ENCODE data around the gene PSMA5. TPM values are rescaled to one million over a fixed set of nuclear protein-coding genes. Genes with fewer than 3 reads are reported as not detected.

The PSMA5 gene
- total RNA-seq, 1 donor from 2014 or later: 84.9 TPM

DNA sequence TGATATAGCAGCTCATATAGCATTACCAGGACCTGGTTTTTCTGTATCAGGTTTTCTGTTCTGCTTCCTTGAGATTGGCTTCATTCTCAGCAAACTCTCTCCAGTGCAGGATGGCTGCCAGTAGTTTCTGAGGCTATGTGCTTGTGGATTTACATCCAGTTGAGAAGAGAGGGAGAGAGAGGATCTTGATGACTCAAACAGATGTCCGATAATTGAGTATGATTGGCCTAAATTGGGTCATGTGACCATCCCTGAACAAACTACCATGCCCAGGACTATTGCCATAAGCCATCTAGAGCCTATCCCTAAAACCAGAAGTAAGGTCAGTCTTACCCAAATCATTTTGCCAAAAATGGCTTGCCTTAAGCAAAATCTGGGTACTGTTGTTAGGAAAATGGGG lies 18.1 kb upstream of the PSMA5 start:
- Mint-ChIP-seq H3K27me3 (ENCODE audit: unreplicated experiment) (no peaks in the 10 kb centered on the region), H3K36me3 (ENCODE audit: low read depth, unreplicated experiment) (no peaks in the 10 kb centered on the region), H3K9me3 (ENCODE audit: unreplicated experiment) (no peaks in the 10 kb centered on the region), H3K4me1 (ENCODE audit: unreplicated experiment) (no peaks in the 10 kb centered on the region), H3K27ac (ENCODE audit: unreplicated experiment) (no peak overlapping the region), H3K4me3 (ENCODE audit: unreplicated experiment) (no peak overlapping the region)
- DNase-seq (ENCODE audit: low spot score): no peak
- TF ChIP-seq, protein P1, sequence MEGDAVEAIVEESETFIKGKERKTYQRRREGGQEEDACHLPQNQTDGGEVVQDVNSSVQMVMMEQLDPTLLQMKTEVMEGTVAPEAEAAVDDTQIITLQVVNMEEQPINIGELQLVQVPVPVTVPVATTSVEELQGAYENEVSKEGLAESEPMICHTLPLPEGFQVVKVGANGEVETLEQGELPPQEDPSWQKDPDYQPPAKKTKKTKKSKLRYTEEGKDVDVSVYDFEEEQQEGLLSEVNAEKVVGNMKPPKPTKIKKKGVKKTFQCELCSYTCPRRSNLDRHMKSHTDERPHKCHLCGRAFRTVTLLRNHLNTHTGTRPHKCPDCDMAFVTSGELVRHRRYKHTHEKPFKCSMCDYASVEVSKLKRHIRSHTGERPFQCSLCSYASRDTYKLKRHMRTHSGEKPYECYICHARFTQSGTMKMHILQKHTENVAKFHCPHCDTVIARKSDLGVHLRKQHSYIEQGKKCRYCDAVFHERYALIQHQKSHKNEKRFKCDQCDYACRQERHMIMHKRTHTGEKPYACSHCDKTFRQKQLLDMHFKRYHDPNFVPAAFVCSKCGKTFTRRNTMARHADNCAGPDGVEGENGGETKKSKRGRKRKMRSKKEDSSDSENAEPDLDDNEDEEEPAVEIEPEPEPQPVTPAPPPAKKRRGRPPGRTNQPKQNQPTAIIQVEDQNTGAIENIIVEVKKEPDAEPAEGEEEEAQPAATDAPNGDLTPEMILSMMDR (IDR thresholded peaks at IDR 0.05; ENCODE audit: unreplicated experiment): no peak

DNA sequence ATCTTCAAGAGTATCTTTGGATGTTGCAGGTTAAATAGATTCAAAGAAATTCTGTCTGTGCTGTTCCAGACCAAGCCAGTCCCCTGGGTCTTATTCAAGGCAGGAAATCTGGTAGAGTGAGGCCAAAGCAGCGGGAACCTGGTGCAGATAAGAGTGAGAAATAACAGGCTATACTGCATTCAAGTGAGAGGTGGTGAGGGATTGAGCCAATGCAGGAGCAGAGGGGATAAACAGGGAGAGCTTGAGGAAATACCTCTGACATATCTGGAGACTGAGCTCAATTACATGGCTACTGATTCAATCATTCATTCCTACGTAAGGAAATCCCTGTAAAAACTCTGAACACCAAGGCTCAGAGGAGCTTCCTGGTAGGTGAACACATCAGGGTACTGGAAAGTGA lies 17.2 kb upstream of the PSMA5 start:
- H3K9me3 Mint-ChIP-seq (ENCODE audit: unreplicated experiment): no peaks in the 10 kb centered on the region
- no peak overlapping the region for H3K27ac Mint-ChIP-seq (ENCODE audit: unreplicated experiment)
- no peaks in the 10 kb centered on the region for H3K27me3 Mint-ChIP-seq (ENCODE audit: unreplicated experiment)
- H3K4me3 Mint-ChIP-seq (ENCODE audit: unreplicated experiment): no peak overlapping the region
- H3K4me1 Mint-ChIP-seq (ENCODE audit: unreplicated experiment): no peaks in the 10 kb centered on the region
- H3K36me3 Mint-ChIP-seq (ENCODE audit: low read depth, unreplicated experiment): no peaks in the 10 kb centered on the region
- TF ChIP-seq, protein P1 (IDR thresholded peaks at IDR 0.05; ENCODE audit: unreplicated experiment): no peak
- DNase-seq (ENCODE audit: low spot score): no peak

DNA sequence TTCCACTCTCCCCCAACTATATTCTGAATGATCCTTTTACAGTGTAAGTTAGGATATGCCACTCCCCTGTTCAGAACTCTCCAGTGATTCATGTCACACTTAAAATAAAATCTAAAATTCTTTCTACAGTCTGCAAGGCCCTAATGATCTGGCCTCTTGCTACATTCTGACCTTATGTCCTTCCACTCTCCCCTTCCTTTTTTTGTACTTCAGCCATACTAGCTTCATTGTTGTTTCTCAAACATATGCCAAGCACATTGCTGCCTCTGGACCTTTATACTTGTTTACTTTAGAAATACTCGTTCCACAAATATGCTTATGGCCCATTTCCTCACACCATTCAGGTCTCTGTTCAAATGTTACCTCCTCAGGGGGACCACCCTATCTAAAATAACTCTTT lies 14.8 kb upstream of the PSMA5 start:
- TF ChIP-seq, protein P1 (IDR thresholded peaks at IDR 0.05; ENCODE audit: unreplicated experiment): no peak
- Mint-ChIP-seq H3K4me3 (ENCODE audit: unreplicated experiment) (no peak overlapping the region), H3K27me3 (ENCODE audit: unreplicated experiment) (no peaks in the 10 kb centered on the region), H3K9me3 (ENCODE audit: unreplicated experiment) (no peaks in the 10 kb centered on the region), H3K36me3 (ENCODE audit: low read depth, unreplicated experiment) (no peaks in the 10 kb centered on the region), H3K4me1 (ENCODE audit: unreplicated experiment) (no peaks in the 10 kb centered on the region), H3K27ac (ENCODE audit: unreplicated experiment) (no peak overlapping the region)
- DNase-seq (ENCODE audit: low spot score): no peak

DNA sequence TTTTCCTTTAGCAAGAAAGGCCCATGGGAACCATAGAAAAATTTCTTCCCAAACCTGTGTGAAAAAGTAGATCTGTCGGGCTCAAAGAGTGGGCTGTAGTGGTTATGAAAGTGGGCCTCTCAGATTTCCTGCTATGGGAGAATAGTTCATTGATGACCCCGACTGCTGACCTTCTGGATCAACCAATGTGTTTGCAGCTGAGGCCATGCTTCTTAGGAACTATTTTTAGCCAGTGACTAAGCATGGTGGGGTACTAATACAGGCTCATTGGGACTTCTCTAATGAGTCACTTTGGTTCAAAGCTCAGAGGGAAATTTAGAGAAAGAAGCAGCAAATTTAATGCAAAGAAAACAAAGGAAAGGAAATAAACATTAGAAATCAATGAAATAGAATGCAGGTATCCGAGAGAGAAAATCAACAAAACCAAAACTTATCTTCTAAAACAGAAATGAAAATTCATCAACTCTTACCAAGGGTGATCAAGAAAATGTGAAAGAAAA lies 12.6 kb upstream of the PSMA5 start:
- Mint-ChIP-seq H3K4me3 (ENCODE audit: unreplicated experiment) (no peak overlapping the region), H3K27ac (ENCODE audit: unreplicated experiment) (no peak overlapping the region), H3K9me3 (ENCODE audit: unreplicated experiment) (peaks cover 6% of the 10 kb centered on the region), H3K36me3 (ENCODE audit: low read depth, unreplicated experiment) (no peaks in the 10 kb centered on the region), H3K27me3 (ENCODE audit: unreplicated experiment) (no peaks in the 10 kb centered on the region), H3K4me1 (ENCODE audit: unreplicated experiment) (no peaks in the 10 kb centered on the region)
- TF ChIP-seq, protein P1 (IDR thresholded peaks at IDR 0.05; ENCODE audit: unreplicated experiment): no peak
- DNase-seq (ENCODE audit: low spot score): no peak

DNA sequence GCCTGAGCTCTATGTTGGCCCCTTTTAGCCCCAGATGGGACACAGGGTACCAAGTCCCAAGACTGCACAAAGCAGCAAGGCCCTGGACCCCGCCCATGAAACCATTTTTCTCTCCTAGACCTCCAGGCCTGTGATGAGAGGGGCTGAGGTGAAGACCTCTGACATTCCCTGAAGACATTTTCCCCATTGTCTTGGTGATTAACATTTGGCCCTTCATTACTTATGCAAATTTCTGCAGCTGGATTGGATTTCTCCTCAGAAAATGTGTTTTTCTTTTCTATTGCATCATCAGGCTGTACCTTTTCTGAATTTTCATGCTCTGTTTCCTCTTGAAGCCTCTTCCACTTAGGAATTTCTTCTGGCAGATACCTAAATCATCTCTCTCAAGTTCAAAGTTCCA lies 8.2 kb upstream of the PSMA5 start:
- no peak overlapping the region for H3K27ac Mint-ChIP-seq (ENCODE audit: unreplicated experiment)
- TF ChIP-seq, protein P1 (IDR thresholded peaks at IDR 0.05; ENCODE audit: unreplicated experiment): no peak
- H3K4me3 Mint-ChIP-seq (ENCODE audit: unreplicated experiment): no peak overlapping the region
- DNase-seq (ENCODE audit: low spot score): no peak
- H3K4me1 Mint-ChIP-seq (ENCODE audit: unreplicated experiment): no peaks in the 10 kb centered on the region
- H3K27me3 Mint-ChIP-seq (ENCODE audit: unreplicated experiment): no peaks in the 10 kb centered on the region
- peaks cover 3% of the 10 kb centered on the region for H3K36me3 Mint-ChIP-seq (ENCODE audit: low read depth, unreplicated experiment)
- H3K9me3 Mint-ChIP-seq (ENCODE audit: unreplicated experiment): peaks cover 6% of the 10 kb centered on the region

Data from endothelial cell (in vitro differentiated cells).